HCT116 (cell line): ENCODE measurements around the gene CALU. TPM values are rescaled to one million over a fixed set of nuclear protein-coding genes. Genes with fewer than 3 reads are reported as not detected.

ENCODE experiments used
- ATAC-seq: fragments of 200-7000 bp; cut with Tn5 transposase; 2 replicates; pipeline ENCODE4 v1.9.1; 2020; ENCODE audit warnings: mild to moderate bottlenecking, moderate library complexity
- BruUV-seq: library from RNA; stranded (reverse); fragments of 400-500 nt; replicated peaks from 2 replicates; lab custom pipeline; 2021; lab: Mats Ljungman, UMichigan
- CTCF ChIA-PET: fragments of 300-600 bp; sonication (Branson Sonifier 250); formaldehyde crosslinking; loops from one replicate; lab custom pipeline; 2021; ENCODE audit warnings: antibody characterized with exemption; lab: Charles Lee
- POLR2A ChIA-PET: fragments of 300-600, 350-600 bp; sonication (Branson Sonifier 250); formaldehyde crosslinking; loops from one replicate; lab custom pipeline; 2021; ENCODE audit warnings: antibody characterized with exemption; lab: Charles Lee
- RAD21 ChIA-PET, 2 experiments: fragments of 300-600 bp; sonication (Branson Sonifier 250); formaldehyde crosslinking; loops; one replicate each; lab custom pipeline; 2023; ENCODE audit warnings: low total read pairs in 2 of 2; ENCODE audit not compliant: uncharacterized antibody in 2 of 2, unreplicated experiment in 2 of 2, low non-redundant PET in 1 of 2; lab: Charles Lee
- DNase-seq: peaks from one replicate; pipeline ENCODE4 v3.0.0-alpha.2; 2010; ENCODE audit warnings: low read depth, low spot score
- H2AFZ ChIP-seq: fragments of 200-600 bp; shearing (Covaris generic), sonication (generic); 2 replicates; pipeline ENCODE4 v1.6.1; 2017; ENCODE audit warnings: low read depth, mixed run types, mixed read lengths, antibody characterized with exemption, low read length; ENCODE audit not compliant: poor library complexity, severe bottlenecking
- H3K27ac ChIP-seq: 2 replicates; pipeline ENCODE4 v1.5.1; 2012; ENCODE audit warnings: low read depth, low read length
- H3K27me3 ChIP-seq: fragments of 200-600 bp; sonication (generic); 2 replicates; pipeline ENCODE4 v1.6.1; 2016; ENCODE audit warnings: mixed run types, low read length, mixed read lengths; ENCODE audit not compliant: insufficient read depth
- H3K36me3 ChIP-seq, 2 experiments: fragments of 200-500 bp in 1 of 2; fragments of 200-600 bp in 1 of 2; sonication (Bioruptor generic) in 1 of 2; sonication (generic) in 1 of 2; 2 replicates each; pipeline versions ENCODE4 v1.5.1 to v1.6.1; 2014 to 2016; ENCODE audit warnings: low read length in 2 of 2, inconsistent platforms in 1 of 2, mixed read lengths in 1 of 2, mixed run types in 1 of 2; ENCODE audit not compliant: insufficient read depth in 2 of 2, control insufficient read depth in 1 of 2
- H3K4me1 ChIP-seq, 2 experiments: fragments of 200-600 bp in 1 of 2; sonication (generic) in 1 of 2; 2 replicates each; pipeline versions ENCODE4 v1.5.1 to v1.6.1; 2012 to 2017; ENCODE audit warnings: low read length in 2 of 2, inconsistent platforms in 1 of 2, mild to moderate bottlenecking in 1 of 2, mixed read lengths in 1 of 2, mixed run types in 1 of 2, moderate library complexity in 1 of 2; ENCODE audit not compliant: insufficient read depth in 2 of 2, control insufficient read depth in 1 of 2
- H3K4me2 ChIP-seq: fragments of 200-600 bp; sonication (generic); 2 replicates; pipeline ENCODE4 v1.6.1; 2017; ENCODE audit warnings: mixed run types, low read length, mixed read lengths
- H3K4me3 ChIP-seq, 2 experiments: fragments of 200-600 bp in 1 of 2; sonication (generic) in 1 of 2; replicated peaks in 1 of 2; 2 replicates each; pipeline ENCODE4 v1.5.1; 2011 to 2016; ENCODE audit warnings: low read length in 2 of 2, control low read depth in 1 of 2, low read depth in 1 of 2, mild to moderate bottlenecking in 1 of 2, mixed read lengths in 1 of 2, mixed run types in 1 of 2
- H3K79me2 ChIP-seq: fragments of 200-600 bp; sonication (generic); 2 replicates; pipeline ENCODE4 v1.6.1; 2017; ENCODE audit warnings: mild to moderate bottlenecking, mixed run types, low read length, moderate library complexity, mixed read lengths; ENCODE audit not compliant: insufficient read depth
- H3K9ac ChIP-seq: fragments of 200-600 bp; sonication (generic); 2 replicates; pipeline ENCODE4 v1.6.1; 2016; ENCODE audit warnings: low read length, mixed read lengths
- H3K9me2 ChIP-seq: fragments of 200-600 bp; sonication (generic), shearing (Covaris generic); 2 replicates; pipeline ENCODE4 v1.6.1; 2017; ENCODE audit warnings: mixed run types, mild to moderate bottlenecking, moderate library complexity; ENCODE audit not compliant: insufficient read depth
- H3K9me3 ChIP-seq, 2 experiments: fragments of 200-500 bp in 1 of 2; fragments of 200-600 bp in 1 of 2; sonication (Bioruptor generic) in 1 of 2; sonication (generic) in 1 of 2; 2 replicates each; pipeline ENCODE4 v1.6.1; 2014 to 2017; ENCODE audit warnings: low read length in 2 of 2, mixed read lengths in 2 of 2, inconsistent platforms in 1 of 2, low read depth in 1 of 2, mild to moderate bottlenecking in 1 of 2, mixed run types in 1 of 2, moderate library complexity in 1 of 2; ENCODE audit not compliant: control insufficient read depth in 1 of 2, insufficient read depth in 1 of 2
- H4K20me1 ChIP-seq: fragments of 200-600 bp; sonication (generic), shearing (Covaris generic); 2 replicates; pipeline ENCODE4 v1.6.1; 2017; ENCODE audit warnings: mixed run types, mild to moderate bottlenecking, moderate library complexity; ENCODE audit not compliant: insufficient read depth
- CEBPB ChIP-seq: IDR thresholded peaks from 2 replicates; pipeline ENCODE4 v1.6.1; 2012; ENCODE audit warnings: low read depth
- EGR1 ChIP-seq: IDR thresholded peaks from 2 replicates; pipeline ENCODE4 v1.6.1; 2012; ENCODE audit warnings: low read depth
- ELF1 ChIP-seq: IDR thresholded peaks from 2 replicates; pipeline ENCODE4 v1.6.1; 2012; ENCODE audit warnings: low read depth, borderline replicate concordance
- EZH2 ChIP-seq: fragments of 200-600 bp; sonication (generic); IDR thresholded peaks from 2 replicates; pipeline ENCODE4 v1.6.1; 2017; ENCODE audit warnings: antibody characterized with exemption, mixed run types
- FOSL1 ChIP-seq: IDR thresholded peaks from 2 replicates; pipeline ENCODE4 v1.6.1; 2012; ENCODE audit warnings: low read depth
- JUND ChIP-seq: IDR thresholded peaks from 2 replicates; pipeline ENCODE4 v1.6.1; 2012
- MAX ChIP-seq: IDR thresholded peaks from 2 replicates; pipeline ENCODE4 v1.6.1; 2012
- POLR2A ChIP-seq: IDR thresholded peaks from 2 replicates; pipeline ENCODE4 v1.7.0; 2011; ENCODE audit warnings: borderline replicate concordance; ENCODE audit not compliant: insufficient read depth, insufficient read length; ENCODE audit errors: extremely low read depth
- POLR2AphosphoS5 ChIP-seq: IDR thresholded peaks from 2 replicates; pipeline ENCODE4 v1.6.1; 2011; ENCODE audit warnings: mild to moderate bottlenecking, low read depth, low read length, moderate library complexity
- RAD21 ChIP-seq: IDR thresholded peaks from 2 replicates; pipeline ENCODE4 v1.6.1; 2012; ENCODE audit warnings: low read depth, mild to moderate bottlenecking
- SP1 ChIP-seq: IDR thresholded peaks from 2 replicates; pipeline ENCODE4 v1.6.1; 2012; ENCODE audit warnings: low read depth
- TCF7L2 ChIP-seq: IDR thresholded peaks from 2 replicates; pipeline ENCODE4 v1.7.0; 2011; ENCODE audit warnings: borderline replicate concordance, inconsistent platforms; ENCODE audit not compliant: insufficient read depth, insufficient read length; ENCODE audit errors: extremely low read depth
- ZBTB33 ChIP-seq: IDR thresholded peaks from 2 replicates; pipeline ENCODE4 v1.6.1; 2011; ENCODE audit warnings: mild to moderate bottlenecking, low read length, moderate library complexity; ENCODE audit not compliant: insufficient replicate concordance; ENCODE audit errors: extremely low read depth
- ZFX ChIP-seq: fragments of 450-650 bp; IDR thresholded peaks from 2 replicates; pipeline ENCODE4 v1.6.1; 2017
- ZNF274 ChIP-seq: fragments of 200-500 bp; sonication (Bioruptor generic); IDR thresholded peaks from 2 replicates; pipeline ENCODE4 v1.6.1; 2014; ENCODE audit warnings: mild to moderate bottlenecking, low read depth, low read length, inconsistent platforms
- intact Hi-C: fragments of 100-400 bp; cut with micrococcal nuclease; formaldehyde crosslinking; loops from 2 replicates; pipeline ENCODE4 v1.10.0; 2022
- total RNA-seq: library from RNA; stranded (reverse); gene quantifications from one replicate; pipeline ENCODE4 v1.2.1, GENCODE V29; 2021; ENCODE audit not compliant: unreplicated experiment
- TF ChIP-seq, protein P1 (sequence below), 3 experiments: fragments of 200-600 bp in 1 of 3; sonication (generic) in 1 of 3; IDR thresholded peaks in 2 of 3; conservative IDR thresholded peaks in 1 of 3; 2 replicates each; pipeline ENCODE4 v1.5.1; 2012 to 2017; ENCODE audit warnings: low read depth in 2 of 3, low read length in 2 of 3, antibody characterized with exemption in 1 of 3, borderline replicate concordance in 1 of 3, control low read depth in 1 of 3, mild to moderate bottlenecking in 1 of 3, mixed read lengths in 1 of 3, mixed run types in 1 of 3, moderate library complexity in 1 of 3; ENCODE audit not compliant: insufficient read depth in 1 of 3
- TF ChIP-seq, protein P2 (sequence below): IDR thresholded peaks from 2 replicates; pipeline ENCODE4 v1.6.1; 2012; ENCODE audit warnings: low read depth

CALU gene
- total RNA-seq, 1 experiment from 2014 or later, result 106 TPM

DNA sequence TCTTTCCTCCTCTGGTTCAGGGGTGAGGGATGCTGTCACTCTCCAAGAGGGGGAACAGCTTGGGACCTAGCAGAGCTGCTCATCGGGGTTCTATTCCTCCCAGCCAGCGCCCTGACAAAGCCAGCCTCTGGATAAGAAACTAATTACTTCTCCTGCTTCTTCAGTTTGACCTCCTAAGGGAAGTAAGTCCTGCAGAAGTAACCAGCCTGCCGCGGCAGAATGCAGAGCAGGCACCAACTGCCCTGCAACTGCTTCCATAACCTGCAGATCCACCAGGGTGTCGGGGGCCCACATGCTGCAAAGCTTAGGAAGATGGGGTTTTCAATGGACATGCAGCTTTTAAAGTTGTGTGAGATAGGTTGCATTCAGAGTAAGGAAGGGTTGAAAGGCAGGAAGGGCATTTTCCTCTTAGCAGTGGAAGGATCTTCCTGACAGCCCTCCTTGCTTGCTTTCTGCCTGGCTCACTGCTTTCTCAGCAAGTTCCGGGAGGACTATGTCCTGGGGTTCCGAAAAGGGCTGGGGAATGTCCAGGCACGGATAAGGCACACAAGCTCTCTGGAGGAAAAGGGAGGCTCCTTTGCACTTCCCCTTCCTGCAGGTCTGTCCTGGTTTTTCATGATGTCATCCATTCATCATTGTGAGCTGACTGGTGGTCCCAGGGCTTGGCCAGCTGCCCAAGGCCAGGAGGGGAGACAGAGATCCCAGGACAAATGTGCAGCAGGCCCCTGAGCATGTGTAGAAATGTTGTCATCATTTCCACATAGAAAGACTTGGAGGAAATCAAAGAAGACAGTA lies 24.3 kb upstream of the CALU start:
- no peak for DNase-seq
- TF ChIP-seq ZFX (no peak), ELF1 (no peak), TCF7L2 (no peak), EZH2 (no peak), ZBTB33 (no peak), RAD21 (no peak), FOSL1 (no peak), MAX (no peak), ZNF274 (no peak), POLR2A (no peak), SP1 (no peak), CEBPB (no peak), EGR1 (no peak), POLR2AphosphoS5 (no peak), JUND (no peak)
- TF ChIP-seq, protein P1, sequence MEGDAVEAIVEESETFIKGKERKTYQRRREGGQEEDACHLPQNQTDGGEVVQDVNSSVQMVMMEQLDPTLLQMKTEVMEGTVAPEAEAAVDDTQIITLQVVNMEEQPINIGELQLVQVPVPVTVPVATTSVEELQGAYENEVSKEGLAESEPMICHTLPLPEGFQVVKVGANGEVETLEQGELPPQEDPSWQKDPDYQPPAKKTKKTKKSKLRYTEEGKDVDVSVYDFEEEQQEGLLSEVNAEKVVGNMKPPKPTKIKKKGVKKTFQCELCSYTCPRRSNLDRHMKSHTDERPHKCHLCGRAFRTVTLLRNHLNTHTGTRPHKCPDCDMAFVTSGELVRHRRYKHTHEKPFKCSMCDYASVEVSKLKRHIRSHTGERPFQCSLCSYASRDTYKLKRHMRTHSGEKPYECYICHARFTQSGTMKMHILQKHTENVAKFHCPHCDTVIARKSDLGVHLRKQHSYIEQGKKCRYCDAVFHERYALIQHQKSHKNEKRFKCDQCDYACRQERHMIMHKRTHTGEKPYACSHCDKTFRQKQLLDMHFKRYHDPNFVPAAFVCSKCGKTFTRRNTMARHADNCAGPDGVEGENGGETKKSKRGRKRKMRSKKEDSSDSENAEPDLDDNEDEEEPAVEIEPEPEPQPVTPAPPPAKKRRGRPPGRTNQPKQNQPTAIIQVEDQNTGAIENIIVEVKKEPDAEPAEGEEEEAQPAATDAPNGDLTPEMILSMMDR (IDR thresholded peaks at IDR 0.05 in 2 of 3, conservative IDR thresholded peaks at IDR 0.05 in 1 of 3; ENCODE audit: borderline replicate concordance in 1 of 3, insufficient read depth in 1 of 3, low read depth in 2 of 3, low read length in 2 of 3), result no peak
- TF ChIP-seq, protein P2, sequence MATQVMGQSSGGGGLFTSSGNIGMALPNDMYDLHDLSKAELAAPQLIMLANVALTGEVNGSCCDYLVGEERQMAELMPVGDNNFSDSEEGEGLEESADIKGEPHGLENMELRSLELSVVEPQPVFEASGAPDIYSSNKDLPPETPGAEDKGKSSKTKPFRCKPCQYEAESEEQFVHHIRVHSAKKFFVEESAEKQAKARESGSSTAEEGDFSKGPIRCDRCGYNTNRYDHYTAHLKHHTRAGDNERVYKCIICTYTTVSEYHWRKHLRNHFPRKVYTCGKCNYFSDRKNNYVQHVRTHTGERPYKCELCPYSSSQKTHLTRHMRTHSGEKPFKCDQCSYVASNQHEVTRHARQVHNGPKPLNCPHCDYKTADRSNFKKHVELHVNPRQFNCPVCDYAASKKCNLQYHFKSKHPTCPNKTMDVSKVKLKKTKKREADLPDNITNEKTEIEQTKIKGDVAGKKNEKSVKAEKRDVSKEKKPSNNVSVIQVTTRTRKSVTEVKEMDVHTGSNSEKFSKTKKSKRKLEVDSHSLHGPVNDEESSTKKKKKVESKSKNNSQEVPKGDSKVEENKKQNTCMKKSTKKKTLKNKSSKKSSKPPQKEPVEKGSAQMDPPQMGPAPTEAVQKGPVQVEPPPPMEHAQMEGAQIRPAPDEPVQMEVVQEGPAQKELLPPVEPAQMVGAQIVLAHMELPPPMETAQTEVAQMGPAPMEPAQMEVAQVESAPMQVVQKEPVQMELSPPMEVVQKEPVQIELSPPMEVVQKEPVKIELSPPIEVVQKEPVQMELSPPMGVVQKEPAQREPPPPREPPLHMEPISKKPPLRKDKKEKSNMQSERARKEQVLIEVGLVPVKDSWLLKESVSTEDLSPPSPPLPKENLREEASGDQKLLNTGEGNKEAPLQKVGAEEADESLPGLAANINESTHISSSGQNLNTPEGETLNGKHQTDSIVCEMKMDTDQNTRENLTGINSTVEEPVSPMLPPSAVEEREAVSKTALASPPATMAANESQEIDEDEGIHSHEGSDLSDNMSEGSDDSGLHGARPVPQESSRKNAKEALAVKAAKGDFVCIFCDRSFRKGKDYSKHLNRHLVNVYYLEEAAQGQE, result no peak
- TF ChIP-seq, all 23 proteins: peak for 0
- POLR2A ChIA-PET, result no interaction called here
- Histone ChIP-seq H3K36me3 (no peaks in the 10 kb centered on the region), H3K79me2 (no peaks in the 10 kb centered on the region), H3K4me3 (no peak overlapping the region), H4K20me1 (no peaks in the 10 kb centered on the region), H2AFZ (no peak overlapping the region), H3K4me1 (peaks cover 0 to 4% of the 10 kb centered on the region in 2 experiments; a peak in 1 of 4 replicates), H3K9ac (no peak overlapping the region), H3K9me3 (no peaks in the 10 kb centered on the region), H3K27ac (no peak overlapping the region), H3K27me3 (no peaks in the 10 kb centered on the region), H3K4me2 (no peak overlapping the region), H3K9me2 (no peaks in the 10 kb centered on the region)
- no peak for ATAC-seq
- CTCF ChIA-PET, result no interaction called here
- BruUV-seq, result no TSS peak
- intact Hi-C loops, result no loop called here
- RAD21 ChIA-PET, result no interaction called here
